K562 (cell line): ENCODE data around the gene PPFIA1. TPM values are rescaled to one million over a fixed set of nuclear protein-coding genes. Genes with fewer than 3 reads are reported as not detected.

Experiments used
- ATF2 ChIP-seq: sonication (generic); formaldehyde crosslinking; IDR thresholded peaks from 2 replicates; pipeline ENCODE4 v1.8.1; 2022; ENCODE audit warnings: missing genetic modification reagents
- BCOR ChIP-seq: fragments of 450-650 bp; IDR thresholded peaks from 2 replicates; pipeline ENCODE4 v1.6.1; 2016
- CBFA2T2 ChIP-seq: fragments of 450-650 bp; conservative IDR thresholded peaks from 2 replicates; pipeline ENCODE4 v1.6.1; 2017; ENCODE audit warnings: mild to moderate bottlenecking
- CSDE1 ChIP-seq, 2 experiments: fragments of 450-650 bp; IDR thresholded peaks; 2 replicates each; pipeline ENCODE4 v1.6.1; 2016; ENCODE audit warnings: mild to moderate bottlenecking in 1 of 2
- DACH1 ChIP-seq: fragments of 450-650 bp; IDR thresholded peaks from 2 replicates; pipeline ENCODE4 v1.6.1; 2018; ENCODE audit not compliant: partially characterized antibody
- GTF2A2 ChIP-seq: IDR thresholded peaks from 2 replicates; pipeline ENCODE4 v1.6.1; 2016; ENCODE audit warnings: mild to moderate bottlenecking, missing genetic modification characterization, missing compliant biosample characterization
- MLX ChIP-seq, 2 experiments: fragments of 450-650 bp in 1 of 2; sonication (generic) in 1 of 2; formaldehyde crosslinking; conservative IDR thresholded peaks; 2 replicates each; pipeline versions ENCODE4 v1.4.0 to v1.8.1; 2020 to 2022; ENCODE audit warnings: mild to moderate bottlenecking in 1 of 2, missing genetic modification reagents in 1 of 2
- PHB2 ChIP-seq: fragments of 450-650 bp; IDR thresholded peaks from 2 replicates; pipeline ENCODE4 v1.6.1; 2017; ENCODE audit warnings: low read depth
- PRDM10 ChIP-seq: fragments of 450-650 bp; IDR thresholded peaks from 2 replicates; pipeline ENCODE4 v1.6.1; 2018; ENCODE audit not compliant: partially characterized antibody
- PTRF ChIP-seq: fragments of 450-650 bp; IDR thresholded peaks from 2 replicates; pipeline ENCODE4 v1.6.1; 2016; ENCODE audit warnings: mild to moderate bottlenecking, missing genetic modification characterization, missing compliant biosample characterization
- RBBP5 ChIP-seq: fragments of 200-600 bp; sonication (generic); IDR thresholded peaks from 2 replicates; pipeline ENCODE4 v1.6.1; 2012; ENCODE audit warnings: borderline replicate concordance, mild to moderate bottlenecking, low read length, control low read depth, inconsistent platforms; ENCODE audit not compliant: insufficient read depth, poor library complexity, severe bottlenecking
- SMARCA4 ChIP-seq: fragments of 450-650 bp; IDR thresholded peaks from 2 replicates; pipeline ENCODE4 v1.6.1; 2016
- SOX6 ChIP-seq: fragments of 450-650 bp; IDR thresholded peaks from 2 replicates; pipeline ENCODE4 v1.6.1; 2014; ENCODE audit warnings: mild to moderate bottlenecking
- STAT5B ChIP-seq: fragments of 250-450 bp; sonication (Bioruptor Pico); IDR thresholded peaks from 2 replicates; pipeline ENCODE4 v1.8.0; 2021; ENCODE audit warnings: mild to moderate bottlenecking, inconsistent platforms
- TAF1 ChIP-seq: IDR thresholded peaks from 2 replicates; pipeline ENCODE4 v1.6.1; 2011; ENCODE audit warnings: mild to moderate bottlenecking, low read length, moderate library complexity; ENCODE audit not compliant: insufficient read depth, control insufficient read depth, severe bottlenecking; ENCODE audit errors: extremely low read depth
- YY1 ChIP-seq, 3 experiments: IDR thresholded peaks; 2 replicates each; pipeline ENCODE4 v1.6.1; 2011; ENCODE audit warnings: low read length in 2 of 3, mild to moderate bottlenecking in 2 of 3, moderate library complexity in 2 of 3, borderline replicate concordance in 1 of 3, control low read depth in 1 of 3, low read depth in 1 of 3; ENCODE audit not compliant: insufficient read depth in 3 of 3, insufficient replicate concordance in 2 of 3, control insufficient read depth in 1 of 3, insufficient read length in 1 of 3; ENCODE audit errors: extremely low read depth in 1 of 3
- ZFP30 ChIP-seq: fragments of 250-450 bp; sonication (Bioruptor Pico); IDR thresholded peaks from 2 replicates; pipeline ENCODE4 v1.8.0; 2022; ENCODE audit warnings: moderate library complexity, mild to moderate bottlenecking, inconsistent platforms, borderline replicate concordance
- polyA plus RNA-seq, 8 experiments: library from polyadenylated mRNA; depleted of rRNA in 4 of 8; stranded (reverse) in 5 of 8; unstranded in 3 of 8; fragments of >200 nt; fragmentation: Nextera tagmentation in 2 of 8; fragmentation: Illumina TruSeq in 1 of 8; extraction: Ambion mirVana in 2 of 8; extraction: Trizol in 1 of 8; gene quantifications; 2 replicates each; pipeline versions ENCODE4 v1.2.1 to v1.2.3, GENCODE V29; 2011 to 2014; ENCODE audit warnings: inconsistent platforms in 1 of 8, missing spikeins in 1 of 8
- total RNA-seq, 7 experiments: library from RNA; depleted of rRNA in 6 of 7; stranded (reverse); fragments of >200 nt in 6 of 7; fragmentation: Illumina TruSeq in 2 of 7; extraction: Trizol in 2 of 7; gene quantifications; 2 replicates each; pipeline versions ENCODE4 v1.2.1 to v1.2.3, GENCODE V29; 2011 to 2021; ENCODE audit warnings: low replicate concordance in 1 of 7
- TF ChIP-seq, protein P1 (sequence below), 2 experiments: fragments of 150-350 bp in 1 of 2; IDR thresholded peaks; 2 replicates each; pipeline ENCODE4 v1.6.1; 2012 to 2016; ENCODE audit warnings: low read depth in 2 of 2, low read length in 2 of 2, mild to moderate bottlenecking in 1 of 2, moderate library complexity in 1 of 2

Gene PPFIA1
- total and polyA plus RNA-seq, 9 of the 15 experiments (the other 6 are each of a cell fraction or from before 2014, with no cell fraction given): 9.9 to 41.5 (median 28.5) TPM

GRCh38 chr11:70420008-70420464, 149.5 kb downstream of the PPFIA1 start (continued):
- TF ChIP-seq TAF1 (peak; percentile 35), CSDE1 (IDR thresholded peaks at IDR 0.05) (no peak), PTRF (no peak), STAT5B (no peak), PHB2 (no peak), CBFA2T2 (peak; percentile 95), DACH1 (peak; percentile 66), YY1 (IDR thresholded peaks at IDR 0.05; ENCODE audit: borderline replicate concordance in 1 of 3, control insufficient read depth in 1 of 3, extremely low read depth in 1 of 3, insufficient read depth in 3 of 3, insufficient read length in 1 of 3, insufficient replicate concordance in 2 of 3, low read depth in 1 of 3, low read length in 2 of 3) (peak in 2 of 3 experiments; percentile 58 to 85), ZFP30 (no peak), SOX6 (peak; percentile 94), ATF2 (CRISPR knock-in tag) (no peak), PRDM10 (no peak), RBBP5 (peak; percentile 49), MLX (CRISPR knock-in tag; conservative IDR thresholded peaks at IDR 0.05) (no peak), BCOR (peak; percentile 83), GTF2A2 (tag) (no peak), SMARCA4 (peak; percentile 95)
- TF ChIP-seq, protein P1, sequence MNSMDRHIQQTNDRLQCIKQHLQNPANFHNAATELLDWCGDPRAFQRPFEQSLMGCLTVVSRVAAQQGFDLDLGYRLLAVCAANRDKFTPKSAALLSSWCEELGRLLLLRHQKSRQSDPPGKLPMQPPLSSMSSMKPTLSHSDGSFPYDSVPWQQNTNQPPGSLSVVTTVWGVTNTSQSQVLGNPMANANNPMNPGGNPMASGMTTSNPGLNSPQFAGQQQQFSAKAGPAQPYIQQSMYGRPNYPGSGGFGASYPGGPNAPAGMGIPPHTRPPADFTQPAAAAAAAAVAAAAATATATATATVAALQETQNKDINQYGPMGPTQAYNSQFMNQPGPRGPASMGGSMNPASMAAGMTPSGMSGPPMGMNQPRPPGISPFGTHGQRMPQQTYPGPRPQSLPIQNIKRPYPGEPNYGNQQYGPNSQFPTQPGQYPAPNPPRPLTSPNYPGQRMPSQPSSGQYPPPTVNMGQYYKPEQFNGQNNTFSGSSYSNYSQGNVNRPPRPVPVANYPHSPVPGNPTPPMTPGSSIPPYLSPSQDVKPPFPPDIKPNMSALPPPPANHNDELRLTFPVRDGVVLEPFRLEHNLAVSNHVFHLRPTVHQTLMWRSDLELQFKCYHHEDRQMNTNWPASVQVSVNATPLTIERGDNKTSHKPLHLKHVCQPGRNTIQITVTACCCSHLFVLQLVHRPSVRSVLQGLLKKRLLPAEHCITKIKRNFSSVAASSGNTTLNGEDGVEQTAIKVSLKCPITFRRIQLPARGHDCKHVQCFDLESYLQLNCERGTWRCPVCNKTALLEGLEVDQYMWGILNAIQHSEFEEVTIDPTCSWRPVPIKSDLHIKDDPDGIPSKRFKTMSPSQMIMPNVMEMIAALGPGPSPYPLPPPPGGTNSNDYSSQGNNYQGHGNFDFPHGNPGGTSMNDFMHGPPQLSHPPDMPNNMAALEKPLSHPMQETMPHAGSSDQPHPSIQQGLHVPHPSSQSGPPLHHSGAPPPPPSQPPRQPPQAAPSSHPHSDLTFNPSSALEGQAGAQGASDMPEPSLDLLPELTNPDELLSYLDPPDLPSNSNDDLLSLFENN (IDR thresholded peaks at IDR 0.05; ENCODE audit: low read depth in 2 of 2, low read length in 2 of 2): peak in 1 of 2 experiments; percentile 91; a peak in 2 of 4 replicates
